K562 (cell line): Measurements from ENCODE around the gene IL10RB. TPM values are rescaled to one million over a fixed set of nuclear protein-coding genes. Genes with fewer than 3 reads are reported as not detected.

Experiments
- IRF1 ChIP-seq: sonication (generic); formaldehyde crosslinking; IDR thresholded peaks from 2 replicates; pipeline ENCODE4 v1.8.0; 2022; ENCODE audit warnings: missing genetic modification reagents, mild to moderate bottlenecking, borderline replicate concordance
- IRF2 ChIP-seq: sonication (generic); formaldehyde crosslinking; IDR thresholded peaks from 2 replicates; pipeline ENCODE4 v1.8.1; 2022; ENCODE audit warnings: mild to moderate bottlenecking, missing genetic modification reagents
- KLF6 ChIP-seq: fragments of 250-450 bp; sonication (Bioruptor Pico); IDR thresholded peaks from 2 replicates; pipeline ENCODE4 v1.4.0; 2020; ENCODE audit warnings: mild to moderate bottlenecking, moderate library complexity, borderline replicate concordance
- MBD2 ChIP-seq: sonication (generic); IDR thresholded peaks from 2 replicates; pipeline ENCODE4 v1.6.1; 2016; ENCODE audit warnings: low read depth, borderline replicate concordance
- MIER1 ChIP-seq: fragments of 450-650 bp; IDR thresholded peaks from 2 replicates; pipeline ENCODE4 v1.6.1; 2016; ENCODE audit warnings: antibody characterized with exemption, mild to moderate bottlenecking, low read depth
- SMARCE1 ChIP-seq: fragments of 450-650 bp; IDR thresholded peaks from 2 replicates; pipeline ENCODE4 v1.7.1; 2016; ENCODE audit warnings: mild to moderate bottlenecking
- TCFL5 ChIP-seq: fragments of 250-450 bp; sonication (Bioruptor Pico); conservative IDR thresholded peaks from 2 replicates; pipeline ENCODE4 v1.6.1; 2021; ENCODE audit warnings: mild to moderate bottlenecking, moderate library complexity, matching md5 sums
- ZBTB34 ChIP-seq: fragments of 250-450 bp; sonication (Bioruptor Pico); IDR thresholded peaks from 2 replicates; pipeline ENCODE4 v1.8.0; 2021; ENCODE audit warnings: mild to moderate bottlenecking, moderate library complexity
- ZBTB5 ChIP-seq: fragments of 450-650 bp; IDR thresholded peaks from 2 replicates; pipeline ENCODE4 v1.6.1; 2017; ENCODE audit warnings: antibody characterized with exemption
- ZNF318 ChIP-seq, 2 experiments: fragments of 450-650 bp; IDR thresholded peaks; 2 replicates each; pipeline ENCODE4 v1.6.1; 2016; ENCODE audit warnings: mild to moderate bottlenecking in 2 of 2, borderline replicate concordance in 1 of 2, low read depth in 1 of 2, moderate library complexity in 1 of 2
- ZNF398 ChIP-seq: fragments of 250-450 bp; sonication (Bioruptor Pico); IDR thresholded peaks from 2 replicates; pipeline ENCODE4 v1.8.0; 2021; ENCODE audit warnings: moderate library complexity, mild to moderate bottlenecking, inconsistent platforms
- polyA plus RNA-seq, 8 experiments: library from polyadenylated mRNA; depleted of rRNA in 4 of 8; stranded (reverse) in 5 of 8; unstranded in 3 of 8; fragments of >200 nt; fragmentation: Nextera tagmentation in 2 of 8; fragmentation: Illumina TruSeq in 1 of 8; extraction: Ambion mirVana in 2 of 8; extraction: Trizol in 1 of 8; gene quantifications; 2 replicates each; pipeline versions ENCODE4 v1.2.1 to v1.2.3, GENCODE V29; 2011 to 2014; ENCODE audit warnings: inconsistent platforms in 1 of 8, missing spikeins in 1 of 8
- total RNA-seq, 7 experiments: library from RNA; depleted of rRNA in 6 of 7; stranded (reverse); fragments of >200 nt in 6 of 7; fragmentation: Illumina TruSeq in 2 of 7; extraction: Trizol in 2 of 7; gene quantifications; 2 replicates each; pipeline versions ENCODE4 v1.2.1 to v1.2.3, GENCODE V29; 2011 to 2021; ENCODE audit warnings: low replicate concordance in 1 of 7

IL10RB gene
- total and polyA plus RNA-seq, 9 of the 15 experiments (the other 6 are each of a cell fraction or from before 2014, with no cell fraction given): 10.9 to 33.8 (median 23.0) TPM

- TF ChIP-seq ZNF318 (IDR thresholded peaks at IDR 0.05; ENCODE audit: borderline replicate concordance in 1 of 2, low read depth in 1 of 2) (no peak), IRF1 (CRISPR knock-in tag) (no peak), SMARCE1 (no peak), KLF6 (CRISPR knock-in tag) (no peak), TCFL5 (CRISPR knock-in tag) (no peak), ZNF398 (CRISPR knock-in tag) (no peak), ZBTB5 (no peak), IRF2 (CRISPR knock-in tag) (no peak), MBD2 (no peak), MIER1 (no peak), ZBTB34 (CRISPR knock-in tag) (no peak)
These were observed 27.6 kb downstream of the IL10RB start (continued) for GRCh38 chr21:33293811-33294216.
